ENCODE measurements around the gene PLXNB2.

DNA sequence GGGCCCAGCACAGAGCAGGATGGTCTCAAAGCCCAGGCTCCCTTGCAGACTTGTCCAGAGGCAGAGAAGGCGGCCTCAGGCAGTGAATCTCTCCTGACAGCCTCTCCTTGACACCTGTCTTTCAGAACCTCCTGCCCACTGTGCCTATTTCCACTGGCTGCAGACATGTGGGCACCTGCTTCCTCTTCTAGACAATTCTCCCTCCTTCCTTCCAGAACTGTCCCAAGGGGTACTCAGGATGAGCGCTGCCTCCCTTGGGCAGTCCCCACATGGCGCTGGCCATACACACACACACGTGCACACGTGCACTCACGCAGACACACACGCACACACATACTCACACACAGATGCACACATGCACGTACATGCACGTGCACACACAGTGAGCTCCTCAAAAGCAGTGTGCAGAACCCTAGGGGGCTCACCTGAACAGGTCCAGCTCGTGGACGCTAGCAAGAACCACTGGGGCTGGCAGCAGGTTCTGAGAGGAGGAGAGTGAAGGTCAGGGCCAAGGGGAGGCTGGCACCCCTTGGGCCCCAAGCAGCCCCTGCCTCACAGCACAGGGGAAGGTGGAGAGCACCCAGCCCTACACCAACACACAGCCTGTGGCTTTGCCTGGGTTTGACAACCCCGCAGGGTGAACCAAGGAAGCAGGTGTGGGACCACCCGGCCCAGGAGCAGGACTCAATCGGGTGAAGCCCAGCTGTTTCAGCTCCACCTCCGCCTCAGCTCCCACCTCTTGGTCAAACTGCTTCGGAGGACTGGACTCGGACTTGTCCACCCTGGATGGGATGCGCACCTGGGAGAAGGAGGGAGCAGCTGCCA, 8.1 kb upstream of the PLXNB2 start:
- TF ChIP-seq POLR2A (IDR thresholded peaks at IDR 0.05; ENCODE audit: low read depth) (no peak), POLR2AphosphoS5 (IDR thresholded peaks at IDR 0.05) (no peak)
- TF ChIP-seq, protein P1, sequence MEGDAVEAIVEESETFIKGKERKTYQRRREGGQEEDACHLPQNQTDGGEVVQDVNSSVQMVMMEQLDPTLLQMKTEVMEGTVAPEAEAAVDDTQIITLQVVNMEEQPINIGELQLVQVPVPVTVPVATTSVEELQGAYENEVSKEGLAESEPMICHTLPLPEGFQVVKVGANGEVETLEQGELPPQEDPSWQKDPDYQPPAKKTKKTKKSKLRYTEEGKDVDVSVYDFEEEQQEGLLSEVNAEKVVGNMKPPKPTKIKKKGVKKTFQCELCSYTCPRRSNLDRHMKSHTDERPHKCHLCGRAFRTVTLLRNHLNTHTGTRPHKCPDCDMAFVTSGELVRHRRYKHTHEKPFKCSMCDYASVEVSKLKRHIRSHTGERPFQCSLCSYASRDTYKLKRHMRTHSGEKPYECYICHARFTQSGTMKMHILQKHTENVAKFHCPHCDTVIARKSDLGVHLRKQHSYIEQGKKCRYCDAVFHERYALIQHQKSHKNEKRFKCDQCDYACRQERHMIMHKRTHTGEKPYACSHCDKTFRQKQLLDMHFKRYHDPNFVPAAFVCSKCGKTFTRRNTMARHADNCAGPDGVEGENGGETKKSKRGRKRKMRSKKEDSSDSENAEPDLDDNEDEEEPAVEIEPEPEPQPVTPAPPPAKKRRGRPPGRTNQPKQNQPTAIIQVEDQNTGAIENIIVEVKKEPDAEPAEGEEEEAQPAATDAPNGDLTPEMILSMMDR (IDR thresholded peaks at IDR 0.05): no peak
